GM23248 (cell line): Measurements from ENCODE around the gene ZNF488. TPM values are rescaled to one million over a fixed set of nuclear protein-coding genes. Genes with fewer than 3 reads are reported as not detected.
A peak's percentile ranks its signal among the peaks of the same experiment; 100 is the strongest.

ENCODE experiments used
- DNase-seq: peaks from one replicate; pipeline ENCODE4 v3.0.0-alpha.2; 2015
- H2AFZ ChIP-seq: fragments of 200-600 bp; sonication (generic); 2 replicates; pipeline ENCODE4 v1.6.1; 2016; ENCODE audit warnings: antibody characterized with exemption
- H3F3A ChIP-seq: fragments of 200-600 bp; sonication (generic); 2 replicates; pipeline ENCODE4 v1.6.1; 2016; ENCODE audit warnings: mild to moderate bottlenecking, antibody characterized with exemption, mixed run types; ENCODE audit not compliant: insufficient read depth
- H3K27ac ChIP-seq: fragments of 200-600 bp; sonication (generic); 2 replicates; pipeline ENCODE4 v1.5.1; 2016; ENCODE audit warnings: mild to moderate bottlenecking
- H3K27me3 ChIP-seq: fragments of 200-600 bp; sonication (generic); replicated peaks from 2 replicates; pipeline ENCODE4 v1.6.1; 2016; ENCODE audit warnings: mild to moderate bottlenecking; ENCODE audit not compliant: insufficient read depth
- H3K36me3 ChIP-seq: fragments of 200-600 bp; sonication (generic); 2 replicates; pipeline ENCODE4 v1.6.1; 2016; ENCODE audit warnings: low read depth, mild to moderate bottlenecking
- H3K4me1 ChIP-seq: fragments of 200-600 bp; sonication (generic); 2 replicates; pipeline ENCODE4 v1.6.1; 2016; ENCODE audit warnings: mild to moderate bottlenecking; ENCODE audit not compliant: insufficient read depth
- H3K4me2 ChIP-seq: fragments of 200-600 bp; sonication (generic); one replicate; pipeline ENCODE4 v1.6.1; 2016; ENCODE audit warnings: mild to moderate bottlenecking; ENCODE audit not compliant: unreplicated experiment
- H3K4me3 ChIP-seq: fragments of 200-600 bp; sonication (generic); 2 replicates; pipeline ENCODE4 v1.5.1; 2016; ENCODE audit warnings: mild to moderate bottlenecking
- H3K79me2 ChIP-seq: fragments of 200-600 bp; sonication (generic); 2 replicates; pipeline ENCODE4 v1.6.1; 2016; ENCODE audit warnings: mild to moderate bottlenecking; ENCODE audit not compliant: insufficient read depth
- H3K9ac ChIP-seq: fragments of 200-600 bp; sonication (generic); 2 replicates; pipeline ENCODE4 v1.6.1; 2016; ENCODE audit warnings: mild to moderate bottlenecking
- H3K9me2 ChIP-seq: fragments of 200-600 bp; sonication (generic); 2 replicates; pipeline ENCODE4 v1.6.1; 2016; ENCODE audit warnings: mixed run types, mild to moderate bottlenecking, moderate library complexity; ENCODE audit not compliant: insufficient read depth
- H3K9me3 ChIP-seq: fragments of 200-600 bp; sonication (generic); one replicate; pipeline ENCODE4 v1.6.1; 2017; ENCODE audit warnings: low read depth
- H4K20me1 ChIP-seq: fragments of 200-600 bp; sonication (generic); 2 replicates; pipeline ENCODE4 v1.6.0; 2016; ENCODE audit not compliant: insufficient read depth
- EZH2 ChIP-seq: fragments of 200-600 bp; sonication (generic); IDR thresholded peaks from 2 replicates; pipeline ENCODE4 v1.6.1; 2018; ENCODE audit warnings: antibody characterized with exemption, mild to moderate bottlenecking; ENCODE audit not compliant: insufficient read depth, poor library complexity, severe bottlenecking
- EZH2phosphoT487 ChIP-seq: fragments of 200-600 bp; sonication (generic); IDR thresholded peaks from 2 replicates; pipeline ENCODE4 v1.6.1; 2018; ENCODE audit warnings: antibody characterized with exemption, moderate library complexity, mild to moderate bottlenecking, low read depth; ENCODE audit not compliant: insufficient read depth
- WGBS, 2 experiments: methylation state at CpG; one replicate each; pipeline ENCODE4 v1.1.6; 2015 to 2017; ENCODE audit warnings: low lambda C conversion rate in 2 of 2, low coverage in 1 of 2; ENCODE audit errors: missing lambda C conversion rate in 2 of 2; 5-methylcytosine and 5-hydroxymethylcytosine counted together
- in situ Hi-C: fragments of 300-500 bp; cut with MboI; formaldehyde crosslinking; loops from 2 replicates; pipeline ENCODE4 v1.15.0; 2020
- polyA plus RNA-seq: library from polyadenylated mRNA; unstranded; fragments of >200 nt; fragmentation: Nextera tagmentation; extraction: Ambion mirVana; gene quantifications from 2 replicates; pipeline ENCODE4 v1.2.1, GENCODE V29; 2016
- total RNA-seq: library from RNA; depleted of rRNA; stranded (reverse); fragments of >200 nt; shearing (Covaris generic); gene quantifications from 2 replicates; pipeline ENCODE4 v1.2.3, GENCODE V29; 2014

The ZNF488 gene
- total and polyA plus RNA-seq, 2 experiments from 2014 or later, result 0.11 TPM; not detected in 1

DNA sequence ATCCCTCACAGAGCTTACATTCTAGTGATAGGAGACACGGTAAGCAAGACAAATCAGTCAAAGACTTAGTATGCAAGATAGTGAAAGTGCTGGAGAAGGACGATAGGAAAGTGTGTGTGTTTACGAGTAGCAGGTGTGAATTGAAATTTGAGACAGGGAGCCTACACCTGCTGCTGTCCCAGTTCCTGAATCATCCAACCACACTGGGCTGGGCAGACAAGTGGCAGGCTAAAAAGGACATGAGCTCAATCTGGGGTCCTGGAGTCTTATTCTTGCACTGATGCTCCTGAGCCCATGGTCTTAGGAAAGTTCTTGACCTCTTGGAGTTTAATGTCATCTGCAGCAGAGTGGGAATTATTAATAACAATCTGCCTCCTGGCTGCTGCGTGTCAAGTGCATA, 19.7 kb downstream of the ZNF488 start:
- Histone ChIP-seq H3K79me2 (no peaks in the 10 kb centered on the region), H2AFZ (no peak overlapping the region), H4K20me1 (no peaks in the 10 kb centered on the region), H3F3A (no peaks in the 10 kb centered on the region), H3K4me3 (no peak overlapping the region), H3K27ac (no peak overlapping the region), H3K9me3 (no peaks in the 10 kb centered on the region), H3K4me2 (no peak overlapping the region), H3K4me1 (no peaks in the 10 kb centered on the region), H3K27me3 (peaks cover 17% of the 10 kb centered on the region; the same call in 1 of the 2 replicates), H3K9ac (no peak overlapping the region), H3K9me2 (no peaks in the 10 kb centered on the region), H3K36me3 (no peaks in the 10 kb centered on the region)
- TF ChIP-seq EZH2phosphoT487 (no peak), EZH2 (no peak)
- in situ Hi-C loops, result no loop called here
- no peak for DNase-seq
- 51 to 60% methylated on average over 4 of the region's 4 CpGs for WGBS, 2 experiments

DNA sequence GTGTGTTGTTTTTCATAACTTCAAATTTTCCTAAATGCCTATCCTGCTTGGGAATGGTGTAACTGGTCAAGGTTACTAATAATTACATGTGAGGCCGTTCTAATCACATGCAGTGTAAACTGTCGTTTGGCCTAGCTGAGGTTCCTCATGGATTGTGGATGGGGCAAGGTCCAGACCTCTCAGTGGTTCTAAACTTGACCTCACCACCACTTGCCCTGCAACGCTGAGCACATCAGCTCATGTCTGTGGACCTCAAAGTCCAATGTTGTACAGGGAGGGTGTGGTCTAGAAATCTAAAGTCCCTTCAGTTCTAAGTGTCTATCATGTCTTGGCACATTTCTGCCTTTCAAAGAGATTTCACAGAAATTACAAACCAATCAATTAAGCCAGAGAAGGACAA, 20.3 kb downstream of the ZNF488 start:
- Histone ChIP-seq H3K4me1 (no peaks in the 10 kb centered on the region), H3K79me2 (no peaks in the 10 kb centered on the region), H3K9ac (no peak overlapping the region), H3F3A (no peaks in the 10 kb centered on the region), H4K20me1 (no peaks in the 10 kb centered on the region), H3K9me2 (no peaks in the 10 kb centered on the region), H3K27ac (no peak overlapping the region), H3K4me2 (no peak overlapping the region), H3K4me3 (no peak overlapping the region), H3K36me3 (no peaks in the 10 kb centered on the region), H3K27me3 (peaks cover 17% of the 10 kb centered on the region; the same call in 1 of the 2 replicates), H3K9me3 (no peaks in the 10 kb centered on the region), H2AFZ (no peak overlapping the region)
- in situ Hi-C loops, result no loop called here
- TF ChIP-seq EZH2phosphoT487, result no peak
- TF ChIP-seq EZH2, result no peak
- 41 to 52% methylated on average over 3 of the region's 3 CpGs for WGBS, 2 experiments
- no peak for DNase-seq

DNA sequence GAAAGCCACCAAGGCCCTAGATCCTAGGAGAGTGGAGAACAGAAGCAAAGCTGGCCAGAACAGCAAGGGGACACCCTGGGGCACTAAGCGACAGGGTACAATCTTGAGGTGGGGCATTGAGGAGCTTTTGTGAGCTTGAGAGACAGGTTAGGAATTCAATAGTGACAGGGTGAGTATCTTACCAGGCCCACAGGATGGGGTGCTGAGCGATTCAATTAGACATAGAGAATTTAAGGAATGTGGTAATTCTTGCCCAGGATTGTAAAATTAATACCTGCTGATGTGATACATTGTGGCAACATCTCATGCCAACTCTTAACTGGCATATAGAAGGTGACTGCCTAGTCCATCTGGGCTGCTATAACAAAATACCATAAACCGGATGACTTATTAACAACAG, 21.9 kb downstream of the ZNF488 start:
- Histone ChIP-seq H3K79me2 (no peaks in the 10 kb centered on the region), H3K4me3 (no peak overlapping the region), H2AFZ (no peak overlapping the region), H3K27me3 (peaks cover 17% of the 10 kb centered on the region; the same call in 1 of the 2 replicates), H3F3A (no peaks in the 10 kb centered on the region), H3K4me1 (no peaks in the 10 kb centered on the region), H3K9me3 (no peaks in the 10 kb centered on the region), H3K4me2 (no peak overlapping the region), H3K27ac (no peak overlapping the region), H3K9ac (no peak overlapping the region), H4K20me1 (no peaks in the 10 kb centered on the region), H3K9me2 (no peaks in the 10 kb centered on the region), H3K36me3 (no peaks in the 10 kb centered on the region)
- DNase-seq, result no peak
- WGBS, 2 experiments, result 46 to 56% methylated on average over 3 of the region's 3 CpGs
- in situ Hi-C loops, result no loop called here
- TF ChIP-seq EZH2, result no peak
- TF ChIP-seq EZH2phosphoT487, result no peak

- Histone ChIP-seq H3K27ac (no peak overlapping the region), H2AFZ (no peak overlapping the region), H3K4me3 (no peak overlapping the region), H3K36me3 (no peaks in the 10 kb centered on the region), H3K79me2 (no peaks in the 10 kb centered on the region), H3K27me3 (peaks cover 15% of the 10 kb centered on the region; the same call in 1 of the 2 replicates), H3F3A (no peaks in the 10 kb centered on the region), H4K20me1 (no peaks in the 10 kb centered on the region), H3K4me1 (no peaks in the 10 kb centered on the region), H3K9me3 (no peaks in the 10 kb centered on the region), H3K4me2 (no peak overlapping the region), H3K9ac (no peak overlapping the region), H3K9me2 (no peaks in the 10 kb centered on the region)
- TF ChIP-seq EZH2phosphoT487, result no peak
- no peak for TF ChIP-seq EZH2
- in situ Hi-C loops, result no loop called here
- peak; percentile 44 for DNase-seq
- 52 to 53% methylated on average over 9 of the region's 9 CpGs for WGBS, 2 experiments
Observed at GRCh38 chr10:47361293-47361692, 22.8 kb downstream of the ZNF488 start.
